ENCODE measurements around the gene SLC7A14. TPM values are rescaled to one million over a fixed set of nuclear protein-coding genes. Genes with fewer than 3 reads are reported as not detected.

SLC7A14 gene
- total RNA-seq, 2 experiments from 2014 or later, result not detected

GRCh38 chr3:170614214-170614966, 28.5 kb upstream of the SLC7A14 start:
- H3K4me1 Mint-ChIP-seq (ENCODE audit: low read depth), result no peaks in the 10 kb centered on the region
- POLR2A ChIA-PET, result interaction anchor here (1.1 kb wide), 1 partner anchor 41 kb away, joined by 3 read pairs; no protein-coding TSS in a partner anchor
- no peaks in the 10 kb centered on the region for H3K36me3 Mint-ChIP-seq (ENCODE audit: low read depth)
- TF ChIP-seq CTCF (IDR thresholded peaks at IDR 0.05), result no peak
- H3K27ac Mint-ChIP-seq, result no peak overlapping the region
- H3K27me3 Mint-ChIP-seq, result no peaks in the 10 kb centered on the region
- CTCF ChIA-PET, result no interaction called here
- DNase-seq (no peak), ATAC-seq (no peak)
- intact Hi-C loops (cut with micrococcal nuclease), result no loop called here
- no peak overlapping the region for H3K4me3 Mint-ChIP-seq
- H3K9me3 Mint-ChIP-seq, result no peaks in the 10 kb centered on the region

- TF ChIP-seq CTCF (IDR thresholded peaks at IDR 0.05), result no peak
- no peaks in the 10 kb centered on the region for H3K36me3 Mint-ChIP-seq (ENCODE audit: low read depth)
- intact Hi-C loops (cut with micrococcal nuclease), result no loop called here
- H3K27me3 Mint-ChIP-seq, result no peaks in the 10 kb centered on the region
- H3K4me3 Mint-ChIP-seq, result no peak overlapping the region
- no peaks in the 10 kb centered on the region for H3K9me3 Mint-ChIP-seq
- H3K27ac Mint-ChIP-seq, result no peak overlapping the region
- H3K4me1 Mint-ChIP-seq (ENCODE audit: low read depth), result no peaks in the 10 kb centered on the region
- no peak for ATAC-seq
- no peak for DNase-seq
- POLR2A ChIA-PET, result no interaction called here
- CTCF ChIA-PET, result interaction anchor here (0.6 kb wide), 1 partner anchor 71 kb away, joined by 3 read pairs; no protein-coding TSS in a partner anchor
Observed at GRCh38 chr3:170611751-170612150, 25.9 kb upstream of the SLC7A14 start.

- ChIA-PET POLR2A (no interaction called here), CTCF (interaction anchor here (0.9 kb wide), 1 partner anchor 197 kb away, joined by 3 read pairs; no protein-coding TSS in a partner anchor)
- Mint-ChIP-seq H3K4me1 (ENCODE audit: low read depth) (no peaks in the 10 kb centered on the region), H3K4me3 (no peak overlapping the region), H3K36me3 (ENCODE audit: low read depth) (no peaks in the 10 kb centered on the region), H3K27ac (no peak overlapping the region), H3K9me3 (no peaks in the 10 kb centered on the region), H3K27me3 (no peaks in the 10 kb centered on the region)
- ATAC-seq (no peak), DNase-seq (no peak)
- TF ChIP-seq CTCF (IDR thresholded peaks at IDR 0.05), result no peak
- intact Hi-C loops (cut with micrococcal nuclease), result no loop called here
Observed at GRCh38 chr3:170610321-170610884, 24.5 kb upstream of the SLC7A14 start.

- H3K27ac Mint-ChIP-seq, result no peak overlapping the region
- CTCF ChIA-PET, result no interaction called here
Observed at GRCh38 chr3:170608475-170608874, 22.6 kb upstream of the SLC7A14 start.

More at GRCh38 chr3:170608475-170608874, 22.6 kb upstream of the SLC7A14 start:
- no peak for TF ChIP-seq CTCF (IDR thresholded peaks at IDR 0.05)
- no peak for ATAC-seq
- H3K4me3 Mint-ChIP-seq, result no peak overlapping the region
- no peaks in the 10 kb centered on the region for H3K4me1 Mint-ChIP-seq (ENCODE audit: low read depth)
- H3K27me3 Mint-ChIP-seq, result peaks cover 2% of the 10 kb centered on the region
- no peaks in the 10 kb centered on the region for H3K9me3 Mint-ChIP-seq
- no peak for DNase-seq
- POLR2A ChIA-PET, result no interaction called here
- no peaks in the 10 kb centered on the region for H3K36me3 Mint-ChIP-seq (ENCODE audit: low read depth)
- intact Hi-C loops (cut with micrococcal nuclease), result no loop called here
